A549 treated with GW870086 at 1 μM for 4 hours (cell line): ENCODE results near the gene CALN1. TPM values are rescaled to one million over a fixed set of nuclear protein-coding genes. Genes with fewer than 3 reads are reported as not detected.

ENCODE experiments used
- total RNA-seq: library from RNA; stranded (reverse); fragments of 200-300 nt; extraction: Qiagen RNA extraction; gene quantifications from 5 replicates; pipeline ENCODE4 v1.2.3, GENCODE V29; 2022; ENCODE audit warnings: low read depth

Gene CALN1
- not detected in 5 replicates for total RNA-seq

DNA sequence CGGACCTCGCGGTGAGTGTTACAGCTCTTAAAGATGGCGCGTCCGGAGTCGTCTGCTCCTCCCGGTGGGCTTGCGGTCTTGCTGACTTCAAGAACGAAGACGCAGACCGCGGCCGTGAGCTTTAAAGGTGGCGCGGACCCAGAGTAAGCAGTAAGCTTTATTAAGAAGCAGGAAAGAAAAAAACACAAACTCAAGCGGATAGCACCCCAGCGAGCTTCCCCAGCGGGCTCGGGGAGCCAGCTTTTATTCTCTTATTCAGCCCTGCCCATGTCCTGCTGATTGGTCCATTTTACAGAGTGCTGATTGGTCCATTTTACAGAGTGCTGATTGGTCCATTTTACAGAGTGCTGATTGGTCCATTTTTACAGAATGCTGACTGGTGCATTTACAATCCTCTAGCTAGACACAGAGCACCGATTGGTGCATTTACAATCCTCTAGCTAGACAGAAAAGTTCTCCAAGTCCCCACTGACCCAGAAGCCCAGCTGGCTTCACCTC lies at the start of gene CALN1:
CALN1 (minus strand) TSS at position 218 of the 498 bp plus-strand sequence.

